Umbilical cord (tissue), 2 donors: ENCODE data around the gene NOS1AP. TPM values are rescaled to one million over a fixed set of nuclear protein-coding genes. Genes with fewer than 3 reads are reported as not detected.

ENCODE experiments used
- DNase-seq: peaks from one replicate; pipeline ENCODE4 v3.0.0-alpha.2; 2015; ENCODE audit warnings: low spot score
- total RNA-seq: library from RNA; depleted of rRNA; stranded (reverse); fragments of >200 nt; gene quantifications from one replicate; pipeline ENCODE4 v1.2.3, GENCODE V29; 2014; ENCODE audit warnings: low replicate concordance; ENCODE audit not compliant: insufficient read depth

NOS1AP gene
- total RNA-seq, 1 donor from 2014 or later: 2.9 TPM

DNA sequence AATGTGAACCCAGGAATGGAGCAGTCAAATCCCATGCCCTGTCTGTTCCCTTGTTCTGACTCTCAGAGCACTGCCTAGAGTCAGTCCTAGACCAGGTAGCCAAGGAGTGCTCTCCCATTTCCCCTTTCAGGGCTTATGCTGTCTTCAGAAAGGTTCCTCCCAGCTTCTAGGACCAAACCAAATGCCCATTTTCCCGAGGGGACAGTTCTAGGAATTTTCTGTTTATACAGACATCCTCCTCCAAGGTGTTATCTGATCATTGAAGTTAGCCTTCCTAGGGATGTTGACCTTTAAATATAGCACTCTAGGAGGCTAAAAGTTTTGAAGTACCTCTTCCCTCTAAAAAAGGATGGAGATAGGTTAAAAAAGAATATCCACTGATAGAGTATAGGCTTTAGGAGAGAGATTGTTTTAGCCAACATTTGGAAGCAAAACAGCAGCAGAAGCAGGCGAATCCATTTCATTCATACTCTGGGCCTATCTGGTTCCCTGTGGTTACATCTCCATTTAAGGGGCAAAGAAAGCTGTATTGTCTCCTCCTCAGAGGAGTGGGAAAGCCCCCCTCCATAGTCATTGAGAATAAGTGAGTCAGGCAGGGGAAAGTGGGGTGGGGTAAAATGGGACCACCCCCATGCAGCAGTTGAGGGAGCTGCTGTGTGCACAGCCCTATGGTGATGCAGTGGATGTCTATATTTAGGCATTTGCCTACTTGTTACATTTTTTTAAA lies 180.7 kb downstream of the NOS1AP start:
- no peak for DNase-seq

DNA sequence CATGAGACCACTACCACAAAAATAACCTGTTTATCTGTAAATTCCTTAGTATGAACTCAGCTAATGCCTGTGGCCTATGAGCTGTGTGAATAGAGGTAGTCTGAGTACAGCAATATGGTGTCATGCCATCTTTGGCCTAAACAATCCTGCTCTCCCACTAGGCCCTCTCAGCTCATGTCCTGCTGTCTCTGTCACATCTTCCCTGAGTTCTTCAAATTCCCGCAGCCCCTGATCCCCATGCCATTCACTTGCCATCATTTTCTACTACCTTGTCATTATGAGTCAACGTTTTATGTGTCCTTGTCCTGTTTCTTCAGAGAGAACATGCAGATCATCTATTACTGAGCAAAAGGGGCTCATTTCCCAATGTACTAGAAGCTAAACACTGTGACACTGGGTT lies 181.6 kb downstream of the NOS1AP start:
- no peak for DNase-seq

DNA sequence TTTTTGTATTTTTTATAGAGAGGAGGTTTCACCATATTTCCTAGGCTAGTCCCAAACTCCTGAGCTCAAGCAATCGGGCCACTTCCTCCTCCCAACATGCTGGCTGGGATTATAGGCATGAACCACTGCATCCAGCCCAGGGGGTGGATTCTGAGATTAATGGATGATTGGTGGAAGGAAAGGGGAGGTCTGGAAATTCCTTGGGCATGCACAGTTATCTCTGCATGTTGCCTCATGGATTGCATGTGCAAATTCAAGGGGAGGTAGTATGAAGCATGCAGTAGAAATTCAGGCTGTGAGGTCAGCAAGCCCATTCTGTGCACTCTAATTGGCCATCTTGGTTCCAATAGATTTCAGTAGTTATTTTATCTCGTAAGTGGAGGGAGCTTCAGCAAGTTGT lies 182.7 kb downstream of the NOS1AP start:
- DNase-seq: no peak

DNA sequence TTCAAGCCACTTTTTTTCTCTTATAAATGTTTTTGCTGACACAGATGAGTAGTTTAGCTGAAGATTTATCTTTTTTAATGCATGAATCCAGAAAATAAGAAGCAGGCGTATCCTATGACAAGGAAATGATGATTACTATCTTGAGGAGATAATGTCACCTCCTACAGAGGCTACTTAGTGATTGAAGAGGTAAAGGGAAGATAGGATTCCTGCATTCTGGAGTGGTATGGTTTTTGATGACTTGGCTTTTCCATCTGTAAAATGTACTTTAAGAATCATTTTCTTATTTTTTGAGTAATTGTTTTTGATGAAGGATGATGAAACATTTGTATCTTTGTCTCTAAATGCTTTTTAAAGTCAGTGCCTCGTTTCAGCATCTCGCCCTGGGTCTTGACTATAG lies 184.3 kb downstream of the NOS1AP start:
- DNase-seq: no peak

DNA sequence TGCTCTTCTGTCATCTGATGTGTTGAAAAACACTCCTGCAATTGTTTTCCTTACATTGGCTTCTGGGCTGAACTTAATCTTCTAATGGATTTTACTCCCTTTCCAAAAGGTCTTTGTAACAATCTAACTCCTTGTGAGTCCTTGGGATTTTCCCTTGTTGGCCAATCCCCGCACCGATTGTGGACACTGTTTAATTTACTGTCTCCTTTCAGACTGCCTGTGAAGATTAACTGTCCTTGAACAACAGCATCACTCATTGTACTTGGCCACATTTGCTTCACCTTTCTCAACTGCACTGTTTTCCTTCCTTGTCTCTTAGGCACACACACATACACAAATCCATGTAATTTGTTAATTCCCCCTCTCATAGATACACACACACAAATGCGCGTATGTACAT lies 186.8 kb downstream of the NOS1AP start:
- no peak for DNase-seq

DNA sequence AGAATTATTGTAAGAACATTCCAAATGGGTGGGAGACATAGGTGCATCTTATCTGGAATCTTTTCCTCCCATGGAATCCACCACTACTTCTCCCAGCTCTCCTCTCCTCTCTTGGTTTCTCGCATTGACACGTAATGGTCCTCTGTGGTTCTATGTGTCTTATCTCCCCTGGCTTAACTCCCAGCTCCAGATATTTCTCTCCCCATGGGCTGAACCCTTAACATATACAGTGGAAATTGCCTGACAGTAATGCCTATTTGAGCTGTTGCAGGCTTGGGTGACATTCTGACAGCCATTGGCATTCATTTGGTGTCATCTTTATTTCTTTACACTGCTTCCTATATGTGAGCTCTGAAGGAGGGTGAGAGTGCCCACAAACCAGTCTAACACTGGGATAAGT lies 188.9 kb downstream of the NOS1AP start:
- DNase-seq: no peak

DNA sequence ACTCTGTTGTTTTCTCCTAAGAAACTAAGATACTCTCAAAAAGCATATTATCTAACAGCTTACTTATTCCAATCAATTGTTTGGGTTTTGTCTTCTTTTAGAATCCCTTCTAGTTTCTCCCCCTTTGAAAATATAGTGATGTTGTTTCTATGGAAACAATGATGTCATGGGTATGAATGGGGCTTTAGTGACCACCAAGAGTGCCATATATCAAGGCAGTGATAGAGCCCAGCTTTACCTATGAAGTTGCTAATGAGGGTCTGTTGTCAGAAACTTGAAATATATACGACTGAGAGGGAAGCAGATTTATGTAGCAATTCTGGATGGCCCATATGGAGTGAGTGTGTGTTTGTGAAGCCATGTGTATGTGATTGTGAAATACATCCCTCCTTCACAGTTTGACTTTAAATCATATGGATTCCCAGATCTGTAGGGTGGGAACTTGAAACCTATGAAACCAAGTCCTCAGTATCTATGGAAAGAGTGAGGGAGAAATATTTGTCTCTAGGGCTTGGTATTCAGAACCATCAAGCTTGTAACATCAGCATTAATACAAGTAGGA lies 190.5 kb downstream of the NOS1AP start:
- no peak for DNase-seq

DNA sequence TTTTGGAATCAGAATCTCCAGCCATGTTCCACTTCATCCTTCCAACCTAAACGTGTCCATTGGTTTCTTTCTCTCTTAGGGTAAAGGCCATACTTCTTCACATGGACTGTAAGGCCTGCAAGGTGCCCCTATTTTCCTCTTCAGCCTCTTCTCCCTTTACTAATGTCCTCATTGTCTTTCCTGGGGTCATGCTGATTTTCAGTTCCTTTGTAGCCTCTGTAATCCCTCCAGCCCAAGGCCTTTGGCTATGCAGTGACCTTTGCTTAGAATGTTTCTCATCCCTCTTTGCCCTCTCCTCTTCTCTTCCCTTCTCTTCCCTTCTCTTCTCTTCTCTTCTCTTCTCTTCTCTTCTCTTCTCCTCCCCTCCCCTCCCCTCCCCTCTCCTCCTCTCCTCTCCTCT lies 194.6 kb downstream of the NOS1AP start:
- DNase-seq: no peak

DNA sequence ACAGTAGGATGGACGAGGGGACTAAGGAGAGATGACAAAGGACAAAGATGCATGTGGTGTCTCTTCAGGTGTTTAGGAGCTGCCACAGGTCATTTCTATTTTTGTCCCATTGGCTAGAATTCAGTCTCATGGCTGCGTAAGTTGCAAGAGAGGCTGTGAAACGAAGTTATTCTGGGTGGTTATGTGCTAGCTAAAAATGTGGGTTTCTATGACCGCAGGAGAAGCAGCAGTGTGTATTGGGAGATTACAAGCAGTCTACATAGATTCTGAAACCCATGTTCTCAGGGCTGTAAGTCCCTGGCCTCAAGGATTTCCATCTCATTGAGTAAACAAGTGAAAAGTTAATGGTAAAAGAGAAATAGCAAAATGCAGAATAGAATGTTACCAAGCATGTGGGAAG lies 196.5 kb downstream of the NOS1AP start:
- DNase-seq: no peak

DNA sequence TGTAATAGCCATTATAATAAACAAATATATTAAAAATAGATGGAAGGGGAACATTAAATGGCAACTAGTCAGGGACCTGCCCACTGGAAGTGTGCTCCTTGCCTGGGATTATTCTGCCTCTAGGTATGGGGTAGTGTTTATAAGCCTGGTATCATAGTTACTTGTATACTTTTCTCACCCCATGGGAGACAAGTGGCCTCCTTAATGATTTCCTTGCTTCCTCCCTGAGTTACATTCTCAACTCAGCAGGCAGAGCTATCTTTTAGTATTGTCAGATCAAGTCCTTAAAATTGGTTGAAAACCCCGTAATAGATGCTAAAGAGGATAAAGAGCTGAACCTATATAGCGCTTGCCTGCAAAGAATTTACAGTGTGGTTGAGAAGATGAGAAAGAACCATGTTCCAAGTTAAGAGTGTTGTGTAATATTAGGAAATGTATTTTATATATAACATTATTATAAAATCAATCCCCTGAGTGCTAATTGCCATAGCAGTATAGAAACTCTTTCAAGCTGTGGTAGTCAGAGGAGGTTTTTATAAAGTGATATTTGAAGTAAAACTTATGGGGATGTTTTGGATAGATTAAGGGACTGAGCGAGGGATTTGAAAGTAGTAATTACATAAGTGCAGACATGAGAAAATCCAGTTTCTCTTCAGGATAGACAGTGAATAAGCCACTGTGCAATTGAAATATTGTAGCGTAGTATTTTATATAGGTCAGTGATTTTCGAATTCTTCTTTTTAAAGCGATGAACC lies 200.7 kb downstream of the NOS1AP start:
- peak; percentile 62 for DNase-seq

DNA sequence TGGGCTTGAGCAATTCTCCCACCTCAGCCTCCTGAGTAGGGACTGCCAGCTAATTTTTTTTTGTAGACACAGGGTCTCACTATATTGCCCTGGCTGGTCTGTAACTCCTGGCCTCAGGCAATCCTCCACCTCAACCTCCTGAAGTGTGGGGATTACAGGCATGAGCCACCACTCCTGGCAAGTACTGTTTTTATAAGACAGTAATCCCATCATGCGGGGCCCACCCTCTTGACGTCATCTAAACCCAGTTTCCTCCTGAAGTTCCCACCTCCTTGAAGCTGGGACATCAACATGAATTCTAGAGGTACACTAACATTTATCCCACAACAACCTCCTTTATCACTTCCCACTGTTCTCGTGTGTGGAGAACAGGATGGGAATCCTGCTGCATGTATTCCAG lies 202.5 kb downstream of the NOS1AP start:
- DNase-seq: no peak

DNA sequence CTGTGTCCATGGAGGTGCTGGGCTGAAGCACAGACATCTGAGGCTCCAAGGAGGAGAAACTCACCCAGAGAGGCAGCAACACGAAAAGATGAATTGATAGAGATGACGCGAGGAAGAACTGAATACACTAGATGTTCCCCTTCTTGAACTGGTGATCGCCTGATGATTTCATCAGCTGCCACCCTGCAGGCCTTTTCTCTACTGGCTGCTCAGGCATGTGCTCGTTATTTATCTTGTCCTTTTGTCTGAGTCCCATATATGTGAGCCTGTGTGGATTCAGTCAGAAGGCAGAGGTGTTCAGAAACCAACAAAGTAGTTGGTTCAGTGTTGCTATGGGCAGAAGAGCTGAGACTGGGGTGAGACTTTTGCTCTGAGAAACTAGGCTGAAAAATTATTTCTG lies 202.9 kb downstream of the NOS1AP start:
- no peak for DNase-seq

DNA sequence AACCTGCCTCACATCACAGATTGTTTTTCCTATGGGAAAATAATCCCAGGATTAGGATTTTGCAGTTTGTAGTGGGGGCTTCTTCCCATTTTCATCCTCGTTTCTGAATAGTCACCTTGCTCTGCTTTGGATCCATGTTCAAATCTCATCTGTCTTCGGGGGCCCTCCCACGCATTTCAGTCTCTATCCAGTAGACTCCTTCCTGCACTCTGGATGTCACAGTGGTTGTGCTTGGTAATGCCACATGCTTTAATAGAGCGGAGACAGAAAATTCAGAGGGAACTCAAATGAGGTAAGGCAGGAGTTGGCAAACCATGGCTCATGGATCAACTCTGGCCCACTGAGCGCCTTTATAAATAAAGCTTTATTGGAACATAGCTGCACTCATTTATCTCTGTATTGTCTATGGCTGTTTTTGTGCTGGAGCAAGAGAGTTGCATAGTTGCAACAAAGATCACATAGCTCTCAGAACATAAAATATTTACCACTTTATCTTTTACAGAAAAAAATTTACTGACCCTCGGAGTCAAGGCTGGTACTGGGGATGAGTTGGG lies 206.2 kb downstream of the NOS1AP start:
- no peak for DNase-seq

DNA sequence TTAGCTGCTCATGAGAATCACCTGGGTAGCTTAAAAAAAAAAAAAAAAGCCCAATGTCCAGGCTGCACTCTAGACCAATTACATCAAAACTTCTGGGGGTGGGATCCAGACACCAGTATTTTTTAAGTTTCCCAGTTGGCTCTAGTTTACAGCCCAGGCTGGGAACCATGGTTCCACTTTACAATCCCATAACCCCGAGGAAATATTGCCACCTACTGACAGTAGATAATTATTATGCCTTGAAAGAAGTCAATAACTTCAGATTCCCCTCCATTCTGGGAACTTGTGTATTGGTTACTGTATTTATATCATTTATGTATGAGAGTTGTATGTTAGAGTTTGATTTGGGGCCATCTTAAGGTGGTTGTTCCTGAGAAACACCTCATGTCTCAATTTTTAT lies 207.0 kb downstream of the NOS1AP start:
- DNase-seq: peak; percentile 40

DNA sequence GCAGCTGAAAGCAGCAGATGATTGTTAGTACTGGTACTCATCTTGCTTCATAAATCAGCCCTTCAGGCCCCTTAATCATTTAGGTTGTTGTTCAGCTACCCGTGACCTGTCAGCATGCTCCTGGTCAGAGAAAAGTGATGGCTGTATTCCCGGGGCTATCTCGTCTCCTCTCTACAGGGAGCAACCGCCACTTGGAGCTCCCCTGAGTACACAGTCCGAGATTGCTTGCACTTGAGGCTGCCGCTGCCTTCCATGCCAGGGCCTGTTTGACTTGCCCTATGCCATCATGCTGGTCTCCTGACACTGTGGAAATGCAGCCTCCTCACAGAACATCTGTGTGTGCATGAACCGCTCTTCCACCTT lies 209.6 kb downstream of the NOS1AP start:
- DNase-seq: no peak

DNA sequence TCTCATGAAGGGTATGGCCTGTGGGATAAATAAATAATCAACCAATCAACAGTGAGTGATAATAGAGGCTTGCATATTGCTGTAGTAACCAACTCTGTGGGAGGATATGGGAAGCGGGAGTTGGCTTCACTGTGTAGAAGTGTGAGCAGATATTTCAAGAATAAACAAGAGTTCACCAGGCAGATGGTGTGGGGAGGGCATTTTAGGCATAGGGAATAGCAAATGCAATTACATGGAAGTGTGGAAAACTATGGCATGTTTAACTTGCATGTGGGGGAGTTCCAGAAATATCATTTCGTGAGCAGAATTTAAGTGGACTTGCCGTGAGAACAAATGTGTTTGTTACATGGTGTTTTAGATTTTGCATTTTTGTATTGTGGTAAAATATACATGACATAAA lies 211.9 kb downstream of the NOS1AP start:
- no peak for DNase-seq

DNA sequence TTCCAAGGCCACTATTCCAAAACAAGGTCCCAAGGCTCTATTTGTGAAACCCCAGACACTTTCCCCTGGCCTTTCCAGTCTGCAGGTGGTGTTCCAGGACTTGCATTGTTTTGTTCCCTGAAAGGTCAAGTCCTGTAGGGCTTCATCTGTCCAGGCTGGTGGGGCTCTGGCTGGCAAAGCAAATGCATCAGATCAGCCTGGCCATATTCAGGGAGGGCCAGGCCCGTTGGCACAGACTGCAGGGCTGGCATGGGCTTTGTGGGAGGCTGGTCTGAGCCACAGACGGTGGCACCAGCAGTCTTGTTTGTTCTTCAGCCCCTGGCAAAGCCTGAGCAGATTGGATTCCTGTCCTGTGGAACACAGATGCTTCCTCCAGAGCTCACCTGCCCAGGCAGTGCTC lies 214.2 kb downstream of the NOS1AP start:
- no peak for DNase-seq

DNA sequence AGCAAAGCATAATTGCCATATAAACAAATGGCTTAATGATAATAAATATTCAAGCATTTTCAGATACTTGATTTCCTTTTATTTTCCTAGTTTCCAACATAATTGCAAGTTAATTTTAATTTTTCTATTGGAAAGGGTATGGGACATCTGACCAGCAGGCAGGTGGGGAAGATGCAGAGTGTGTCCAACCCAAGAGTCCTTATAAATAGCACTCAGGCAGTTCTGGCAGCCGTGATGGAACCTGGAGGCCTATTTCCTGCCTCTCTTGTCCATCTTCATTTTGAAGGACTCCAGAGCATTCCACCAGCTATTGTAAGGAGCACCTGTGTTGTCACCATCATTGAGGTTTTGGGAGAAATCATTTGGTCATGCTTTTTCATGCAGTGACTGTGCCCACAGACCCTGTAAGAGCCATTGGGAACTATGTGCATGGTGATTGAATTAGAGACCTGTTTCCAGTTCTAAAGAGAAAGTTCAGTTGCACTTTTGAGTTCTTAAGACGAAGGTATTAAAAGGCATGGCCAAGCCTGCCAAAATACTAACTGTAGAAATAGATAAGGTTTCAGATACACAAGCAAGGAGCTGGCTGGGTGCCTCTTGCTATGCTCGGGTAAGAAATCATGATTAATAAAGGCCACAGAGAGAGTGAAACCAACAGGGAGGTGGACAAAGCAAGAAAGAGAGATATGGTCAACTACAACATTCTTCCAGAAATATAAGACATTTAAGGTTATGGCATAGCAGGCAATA lies 214.9 kb downstream of the NOS1AP start:
- DNase-seq: no peak

DNA sequence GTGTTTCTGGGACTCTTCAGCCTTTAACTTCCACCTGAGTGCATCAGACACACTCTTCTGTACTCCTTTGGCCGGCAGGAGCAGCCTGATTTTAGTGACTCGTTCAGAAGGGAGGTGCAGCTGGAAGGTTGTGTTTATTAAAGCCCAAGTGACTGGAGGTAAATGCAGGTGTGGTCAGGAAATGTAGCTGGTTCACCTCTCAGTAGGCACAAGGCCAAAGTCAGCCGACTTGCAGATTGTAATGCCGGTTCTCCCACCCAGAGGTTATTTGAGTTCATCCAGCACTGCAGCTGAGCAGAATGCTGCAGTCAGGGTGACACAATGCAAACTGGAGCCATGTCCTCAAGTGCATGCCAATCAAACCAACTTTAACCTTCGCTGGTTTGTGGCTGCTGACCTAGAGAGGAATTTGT lies 215.7 kb downstream of the NOS1AP start:
- peak; percentile 21 for DNase-seq

DNA sequence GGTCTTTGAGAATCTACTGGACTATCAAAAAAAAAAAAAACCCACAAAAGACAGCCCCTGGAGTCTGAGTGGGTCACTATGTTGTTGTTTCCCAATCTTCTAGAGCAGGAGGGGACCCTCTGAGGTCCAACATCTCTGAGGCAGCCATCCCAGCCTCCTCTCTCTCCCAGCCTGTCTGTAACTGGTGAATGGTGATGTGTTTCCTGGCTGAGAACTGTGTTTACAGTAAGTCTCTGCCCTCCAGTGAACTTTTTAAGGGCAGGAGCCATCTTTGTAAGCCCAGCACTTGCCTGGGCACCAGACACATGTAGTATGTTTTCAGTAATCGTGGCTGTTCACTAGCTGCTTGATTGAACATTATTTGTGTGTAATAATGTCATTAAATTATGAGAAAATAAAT lies 221.5 kb downstream of the NOS1AP start:
- DNase-seq: no peak

DNA sequence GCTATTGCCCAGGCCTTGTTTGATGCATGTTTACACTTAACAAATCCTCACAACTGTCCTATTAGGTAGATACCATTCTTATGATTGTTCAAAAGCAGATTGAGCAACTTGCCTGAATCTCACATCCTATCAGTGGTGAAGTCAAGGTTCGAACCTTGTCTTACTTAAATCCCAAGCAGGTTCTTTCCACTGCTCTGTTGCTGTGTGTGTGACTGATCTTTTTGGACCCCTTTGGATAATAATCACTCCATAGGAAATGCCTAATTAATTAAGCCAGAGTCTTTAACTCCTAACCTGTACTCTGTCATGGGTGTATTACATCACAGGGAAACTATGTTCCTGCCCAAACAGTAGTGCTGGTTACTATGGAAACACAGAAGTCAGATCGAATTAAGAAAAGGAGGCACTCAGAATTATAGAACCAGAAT lies 222.9 kb downstream of the NOS1AP start:
- no peak for DNase-seq

DNA sequence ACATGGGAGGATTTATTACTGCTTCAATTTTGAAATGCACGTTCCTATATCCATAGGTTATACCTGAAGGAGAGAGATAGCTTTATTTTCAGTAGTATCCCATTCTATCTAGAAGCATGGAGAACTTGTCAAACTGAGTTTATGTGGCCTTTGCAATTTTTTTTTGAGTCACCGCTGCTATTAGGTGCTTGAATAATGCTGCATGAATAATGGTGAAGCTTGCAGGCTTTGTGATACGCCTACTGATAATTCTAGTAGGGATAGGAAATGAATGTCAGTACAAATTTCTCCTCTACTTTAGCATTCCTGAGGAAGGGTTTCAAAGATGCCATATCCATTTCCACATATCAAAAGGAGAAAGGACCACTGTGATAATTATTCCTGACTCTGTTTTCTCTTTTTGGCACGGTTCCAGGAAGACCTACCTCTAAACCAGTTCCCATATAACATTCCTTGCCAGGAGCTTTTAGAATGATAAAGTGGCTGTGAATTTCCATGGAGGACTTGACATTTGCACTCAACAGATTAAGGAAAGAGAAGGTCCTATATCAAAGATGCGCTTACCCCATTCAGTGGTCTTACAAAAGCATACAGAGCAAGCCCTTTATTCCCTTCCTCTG lies 223.7 kb downstream of the NOS1AP start:
- DNase-seq: no peak
